GM23248 (cell line): Measurements from ENCODE around the gene CDH22. TPM values are rescaled to one million over a fixed set of nuclear protein-coding genes. Genes with fewer than 3 reads are reported as not detected.

Experiments used
- DNase-seq: peaks from one replicate; pipeline ENCODE4 v3.0.0-alpha.2; 2015
- H2AFZ ChIP-seq: fragments of 200-600 bp; sonication (generic); 2 replicates; pipeline ENCODE4 v1.6.1; 2016; ENCODE audit warnings: antibody characterized with exemption
- H3F3A ChIP-seq: fragments of 200-600 bp; sonication (generic); 2 replicates; pipeline ENCODE4 v1.6.1; 2016; ENCODE audit warnings: mild to moderate bottlenecking, antibody characterized with exemption, mixed run types; ENCODE audit not compliant: insufficient read depth
- H3K27ac ChIP-seq: fragments of 200-600 bp; sonication (generic); 2 replicates; pipeline ENCODE4 v1.5.1; 2016; ENCODE audit warnings: mild to moderate bottlenecking
- H3K27me3 ChIP-seq: fragments of 200-600 bp; sonication (generic); replicated peaks from 2 replicates; pipeline ENCODE4 v1.6.1; 2016; ENCODE audit warnings: mild to moderate bottlenecking; ENCODE audit not compliant: insufficient read depth
- H3K36me3 ChIP-seq: fragments of 200-600 bp; sonication (generic); 2 replicates; pipeline ENCODE4 v1.6.1; 2016; ENCODE audit warnings: low read depth, mild to moderate bottlenecking
- H3K4me1 ChIP-seq: fragments of 200-600 bp; sonication (generic); 2 replicates; pipeline ENCODE4 v1.6.1; 2016; ENCODE audit warnings: mild to moderate bottlenecking; ENCODE audit not compliant: insufficient read depth
- H3K4me2 ChIP-seq: fragments of 200-600 bp; sonication (generic); one replicate; pipeline ENCODE4 v1.6.1; 2016; ENCODE audit warnings: mild to moderate bottlenecking; ENCODE audit not compliant: unreplicated experiment
- H3K4me3 ChIP-seq: fragments of 200-600 bp; sonication (generic); 2 replicates; pipeline ENCODE4 v1.5.1; 2016; ENCODE audit warnings: mild to moderate bottlenecking
- H3K79me2 ChIP-seq: fragments of 200-600 bp; sonication (generic); 2 replicates; pipeline ENCODE4 v1.6.1; 2016; ENCODE audit warnings: mild to moderate bottlenecking; ENCODE audit not compliant: insufficient read depth
- H3K9ac ChIP-seq: fragments of 200-600 bp; sonication (generic); 2 replicates; pipeline ENCODE4 v1.6.1; 2016; ENCODE audit warnings: mild to moderate bottlenecking
- H3K9me2 ChIP-seq: fragments of 200-600 bp; sonication (generic); 2 replicates; pipeline ENCODE4 v1.6.1; 2016; ENCODE audit warnings: mixed run types, mild to moderate bottlenecking, moderate library complexity; ENCODE audit not compliant: insufficient read depth
- H3K9me3 ChIP-seq: fragments of 200-600 bp; sonication (generic); one replicate; pipeline ENCODE4 v1.6.1; 2017; ENCODE audit warnings: low read depth
- H4K20me1 ChIP-seq: fragments of 200-600 bp; sonication (generic); 2 replicates; pipeline ENCODE4 v1.6.0; 2016; ENCODE audit not compliant: insufficient read depth
- EZH2 ChIP-seq: fragments of 200-600 bp; sonication (generic); IDR thresholded peaks from 2 replicates; pipeline ENCODE4 v1.6.1; 2018; ENCODE audit warnings: antibody characterized with exemption, mild to moderate bottlenecking; ENCODE audit not compliant: insufficient read depth, poor library complexity, severe bottlenecking
- EZH2phosphoT487 ChIP-seq: fragments of 200-600 bp; sonication (generic); IDR thresholded peaks from 2 replicates; pipeline ENCODE4 v1.6.1; 2018; ENCODE audit warnings: antibody characterized with exemption, moderate library complexity, mild to moderate bottlenecking, low read depth; ENCODE audit not compliant: insufficient read depth
- WGBS, 2 experiments: methylation state at CpG; one replicate each; pipeline ENCODE4 v1.1.6; 2015 to 2017; ENCODE audit warnings: low lambda C conversion rate in 2 of 2, low coverage in 1 of 2; ENCODE audit errors: missing lambda C conversion rate in 2 of 2; 5-methylcytosine and 5-hydroxymethylcytosine counted together
- in situ Hi-C: fragments of 300-500 bp; cut with MboI; formaldehyde crosslinking; loops from 2 replicates; pipeline ENCODE4 v1.15.0; 2020
- polyA plus RNA-seq: library from polyadenylated mRNA; unstranded; fragments of >200 nt; fragmentation: Nextera tagmentation; extraction: Ambion mirVana; gene quantifications from 2 replicates; pipeline ENCODE4 v1.2.1, GENCODE V29; 2016
- total RNA-seq: library from RNA; depleted of rRNA; stranded (reverse); fragments of >200 nt; shearing (Covaris generic); gene quantifications from 2 replicates; pipeline ENCODE4 v1.2.3, GENCODE V29; 2014

Gene CDH22
- total and polyA plus RNA-seq, 2 experiments from 2014 or later: not detected

- no peak for DNase-seq
- no peak overlapping the region for H3K27ac ChIP-seq
- no peak overlapping the region for H3K4me2 ChIP-seq
- no peak overlapping the region for H2AFZ ChIP-seq
- in situ Hi-C loops: loop anchor here (25.0 kb wide), 1 partner anchor 291 kb away; the partner anchor contains the start of gene MMP9
- H3K36me3 ChIP-seq: no peaks in the 10 kb centered on the region
- no peaks in the 10 kb centered on the region for H4K20me1 ChIP-seq
- no peak overlapping the region for H3K4me3 ChIP-seq
- no peak overlapping the region for H3K9ac ChIP-seq
- 45 to 57% methylated on average over 11 of the region's 11 CpGs for WGBS, 2 experiments
- H3K9me3 ChIP-seq: no peaks in the 10 kb centered on the region
- no peaks in the 10 kb centered on the region for H3K9me2 ChIP-seq
- no peaks in the 10 kb centered on the region for H3K79me2 ChIP-seq
- no peaks in the 10 kb centered on the region for H3F3A ChIP-seq
- peaks cover 42% of the 10 kb centered on the region for H3K27me3 ChIP-seq
- TF ChIP-seq EZH2: no peak
- no peaks in the 10 kb centered on the region for H3K4me1 ChIP-seq
These were observed 4.9 kb downstream of the CDH22 start for GRCh38 chr20:46303176-46303956.

DNA sequence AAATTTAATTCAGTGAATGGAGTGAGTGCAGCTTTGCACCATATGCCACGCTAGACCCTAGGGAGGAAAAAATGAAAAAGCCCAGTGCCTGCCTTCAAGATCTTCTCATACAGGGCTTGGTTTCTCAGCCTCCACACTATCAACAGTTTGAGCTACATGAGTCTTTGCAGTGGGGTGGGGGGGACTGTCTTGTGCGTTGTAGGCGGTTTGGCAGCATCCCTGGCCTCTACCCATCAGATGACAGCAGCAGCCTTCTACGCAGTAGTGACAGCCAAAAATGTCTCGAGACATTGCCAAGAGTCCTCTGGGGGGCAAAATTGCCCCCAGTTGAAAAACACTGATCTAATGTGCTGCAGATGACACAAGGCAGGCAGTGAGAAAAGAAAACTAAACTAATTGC lies 6.2 kb downstream of the CDH22 start:
- H3K27me3 ChIP-seq: peaks cover 36% of the 10 kb centered on the region
- WGBS, 2 experiments: 6 to 20% methylated on average over 5 of the region's 5 CpGs

GRCh38 chr20:46300281-46300680 lies 8.0 kb downstream of the CDH22 start:
- no peak overlapping the region for H3K4me2 ChIP-seq

More for the DNA sequence above, 6.2 kb downstream of the CDH22 start:
- no peak for DNase-seq
- Histone ChIP-seq H3K36me3 (no peaks in the 10 kb centered on the region), H3K4me1 (no peaks in the 10 kb centered on the region), H3K4me2 (no peak overlapping the region), H3K79me2 (no peaks in the 10 kb centered on the region), H3K9me2 (no peaks in the 10 kb centered on the region), H3K4me3 (no peak overlapping the region), H3K9ac (no peak overlapping the region), H2AFZ (no peak overlapping the region), H3F3A (no peaks in the 10 kb centered on the region), H3K9me3 (no peaks in the 10 kb centered on the region), H3K27ac (no peak overlapping the region), H4K20me1 (no peaks in the 10 kb centered on the region)
- no peak for TF ChIP-seq EZH2
- no peak for TF ChIP-seq EZH2phosphoT487
- in situ Hi-C loops: loop anchor here (25.0 kb wide), 1 partner anchor 290 kb away; the partner anchor contains the start of gene MMP9

GRCh38 chr20:46299078-46299477 lies 9.2 kb downstream of the CDH22 start:
- Histone ChIP-seq H3K36me3 (no peaks in the 10 kb centered on the region), H2AFZ (no peak overlapping the region), H4K20me1 (no peaks in the 10 kb centered on the region), H3K4me3 (no peak overlapping the region), H3K9ac (no peak overlapping the region), H3K9me2 (no peaks in the 10 kb centered on the region), H3K9me3 (no peaks in the 10 kb centered on the region), H3K79me2 (no peaks in the 10 kb centered on the region), H3F3A (no peaks in the 10 kb centered on the region), H3K4me2 (no peak overlapping the region), H3K27me3 (peaks cover 10% of the 10 kb centered on the region), H3K27ac (no peak overlapping the region), H3K4me1 (no peaks in the 10 kb centered on the region)
- in situ Hi-C loops: no loop called here
- WGBS, 2 experiments: 32 to 33% methylated on average over 7 of the region's 7 CpGs
- TF ChIP-seq EZH2phosphoT487: no peak
- no peak for TF ChIP-seq EZH2
- no peak for DNase-seq

More at GRCh38 chr20:46300281-46300680, 8.0 kb downstream of the CDH22 start:
- in situ Hi-C loops: loop anchor here (25.0 kb wide), 1 partner anchor 288 kb away; the partner anchor contains the start of gene MMP9
- H3K27me3 ChIP-seq: peaks cover 22% of the 10 kb centered on the region
- H3K27ac ChIP-seq: no peak overlapping the region
- H3K4me1 ChIP-seq: no peaks in the 10 kb centered on the region
- no peaks in the 10 kb centered on the region for H3K79me2 ChIP-seq
- no peaks in the 10 kb centered on the region for H3F3A ChIP-seq
- H3K36me3 ChIP-seq: no peaks in the 10 kb centered on the region
- 67 to 69% methylated on average over 12 of the region's 12 CpGs for WGBS, 2 experiments
- H2AFZ ChIP-seq: no peak overlapping the region
- no peak overlapping the region for H3K9ac ChIP-seq
- no peak for DNase-seq
- no peaks in the 10 kb centered on the region for H3K9me2 ChIP-seq
- TF ChIP-seq EZH2phosphoT487: no peak
- no peak for TF ChIP-seq EZH2
- no peak overlapping the region for H3K4me3 ChIP-seq
- H4K20me1 ChIP-seq: no peaks in the 10 kb centered on the region
- H3K9me3 ChIP-seq: no peaks in the 10 kb centered on the region
